K562 (cell line): ENCODE results near the gene DBNL. TPM values are rescaled to one million over a fixed set of nuclear protein-coding genes. Genes with fewer than 3 reads are reported as not detected.

Experiments used
- ARID3A ChIP-seq: IDR thresholded peaks from 2 replicates; pipeline ENCODE4 v1.6.1; 2012; ENCODE audit warnings: low read depth, low read length, improper control_type of control experiment, borderline replicate concordance
- CBX3 ChIP-seq, 2 experiments: IDR thresholded peaks; 1 replicate in 1 of 2; 2 replicates in 1 of 2; pipeline ENCODE4 v1.6.1; 2012; ENCODE audit warnings: inconsistent platforms in 2 of 2, low read length in 2 of 2, borderline replicate concordance in 1 of 2, control low read depth in 1 of 2
- GTF2E2 ChIP-seq: fragments of 200-800 bp; sonication (Bioruptor generic); IDR thresholded peaks from 2 replicates; pipeline ENCODE4 v1.6.1; 2016; ENCODE audit warnings: missing genetic modification characterization, missing compliant biosample characterization
- HDAC2 ChIP-seq: fragments of 450-650 bp; IDR thresholded peaks from 2 replicates; pipeline ENCODE4 v1.6.1; 2016; ENCODE audit warnings: mild to moderate bottlenecking
- IFI16 ChIP-seq: fragments of 250-450 bp; sonication (Bioruptor Pico); IDR thresholded peaks from 2 replicates; pipeline ENCODE4 v2.1.2; 2022; ENCODE audit warnings: mild to moderate bottlenecking, inconsistent platforms
- ILF3 ChIP-seq: fragments of 450-650 bp; IDR thresholded peaks from 2 replicates; pipeline ENCODE4 v1.6.1; 2018; ENCODE audit warnings: antibody characterized with exemption, mild to moderate bottlenecking, moderate library complexity, borderline replicate concordance
- MAX ChIP-seq: sonication (generic); formaldehyde crosslinking; IDR thresholded peaks from 2 replicates; pipeline ENCODE4 v1.9.0; 2022; ENCODE audit warnings: mild to moderate bottlenecking, missing genetic modification reagents
- MCM3 ChIP-seq: fragments of 450-650 bp; IDR thresholded peaks from 2 replicates; pipeline ENCODE4 v1.6.1; 2016
- NR2C2 ChIP-seq, 2 experiments: fragments of 200-800 bp in 1 of 2; sonication (Bioruptor generic) in 1 of 2; sonication (generic) in 1 of 2; formaldehyde crosslinking in 1 of 2; IDR thresholded peaks; 2 replicates each; pipeline versions ENCODE4 v1.6.1 to v1.8.0; 2016 to 2022; ENCODE audit warnings: mild to moderate bottlenecking in 1 of 2, missing compliant biosample characterization in 1 of 2, missing genetic modification characterization in 1 of 2, missing genetic modification reagents in 1 of 2
- PBX2 ChIP-seq, 2 experiments: IDR thresholded peaks in 1 of 2; conservative IDR thresholded peaks in 1 of 2; 2 replicates each; pipeline ENCODE4 v1.6.1; 2016; ENCODE audit warnings: low read depth in 2 of 2, mild to moderate bottlenecking in 1 of 2, missing compliant biosample characterization in 1 of 2, missing genetic modification characterization in 1 of 2, moderate library complexity in 1 of 2
- RREB1 ChIP-seq: fragments of 250-450 bp; sonication (Bioruptor Pico); IDR thresholded peaks from 2 replicates; pipeline ENCODE4 v1.4.0; 2020
- SNAPC5 ChIP-seq: fragments of 250-450 bp; sonication (Bioruptor Pico); IDR thresholded peaks from 2 replicates; pipeline ENCODE4 v1.8.0; 2021; ENCODE audit warnings: moderate library complexity, mild to moderate bottlenecking, inconsistent platforms
- TEAD4 ChIP-seq, 2 experiments: sonication (generic) in 1 of 2; formaldehyde crosslinking in 1 of 2; IDR thresholded peaks; 2 replicates each; pipeline versions ENCODE4 v1.6.1 to v1.8.0; 2012 to 2022; ENCODE audit warnings: borderline replicate concordance in 1 of 2, inconsistent platforms in 1 of 2, low read length in 1 of 2, mild to moderate bottlenecking in 1 of 2, missing genetic modification reagents in 1 of 2
- polyA plus RNA-seq, 8 experiments: library from polyadenylated mRNA; depleted of rRNA in 4 of 8; stranded (reverse) in 5 of 8; unstranded in 3 of 8; fragments of >200 nt; fragmentation: Nextera tagmentation in 2 of 8; fragmentation: Illumina TruSeq in 1 of 8; extraction: Ambion mirVana in 2 of 8; extraction: Trizol in 1 of 8; gene quantifications; 2 replicates each; pipeline versions ENCODE4 v1.2.1 to v1.2.3, GENCODE V29; 2011 to 2014; ENCODE audit warnings: inconsistent platforms in 1 of 8, missing spikeins in 1 of 8
- total RNA-seq, 7 experiments: library from RNA; depleted of rRNA in 6 of 7; stranded (reverse); fragments of >200 nt in 6 of 7; fragmentation: Illumina TruSeq in 2 of 7; extraction: Trizol in 2 of 7; gene quantifications; 2 replicates each; pipeline versions ENCODE4 v1.2.1 to v1.2.3, GENCODE V29; 2011 to 2021; ENCODE audit warnings: low replicate concordance in 1 of 7

DBNL gene
- total and polyA plus RNA-seq, 9 of the 15 experiments (the other 6 are each of a cell fraction or from before 2014, with no cell fraction given), result 1.9 to 65.1 (median 38.9) TPM

GRCh38 chr7:44044315-44045225, at the start of gene DBNL (continued):
- TF ChIP-seq HDAC2 (0 out of 2 replicates have a peak, but pooled peaks have one; percentile 43), PBX2 (CRISPR knock-in tag; IDR thresholded peaks at IDR 0.05; ENCODE audit: low read depth) (no peak), PBX2 (tag; conservative IDR thresholded peaks at IDR 0.05; ENCODE audit: low read depth) (no peak), NR2C2 (CRISPR knock-in tag; IDR thresholded peaks at IDR 0.05) (no peak), NR2C2 (tag; IDR thresholded peaks at IDR 0.05) (peak; percentile 43; the same call in 1 of the 2 replicates), MCM3 (no peak), CBX3 (IDR thresholded peaks at IDR 0.05; ENCODE audit: borderline replicate concordance in 1 of 2, low read length in 2 of 2) (peak in 1 of 2 experiments; percentile 63; a peak in 1 of 3 replicates), SNAPC5 (no peak), ARID3A (no peak), IFI16 (CRISPR knock-in tag) (no peak), GTF2E2 (tag) (0 out of 2 replicates have a peak, but pooled peaks have one; percentile 34), ILF3 (no peak), RREB1 (no peak), MAX (CRISPR knock-in tag) (peak; percentile 76), TEAD4 (IDR thresholded peaks at IDR 0.05; ENCODE audit: low read length) (peak; percentile 26; the same call in 1 of the 2 replicates), TEAD4 (CRISPR knock-in tag; IDR thresholded peaks at IDR 0.05; ENCODE audit: borderline replicate concordance) (no peak)
